Measurements from ENCODE around the gene IP6K3. TPM values are rescaled to one million over a fixed set of nuclear protein-coding genes. Genes with fewer than 3 reads are reported as not detected.

IP6K3 gene
- polyA plus RNA-seq, 3 donors: not detected

DNA sequence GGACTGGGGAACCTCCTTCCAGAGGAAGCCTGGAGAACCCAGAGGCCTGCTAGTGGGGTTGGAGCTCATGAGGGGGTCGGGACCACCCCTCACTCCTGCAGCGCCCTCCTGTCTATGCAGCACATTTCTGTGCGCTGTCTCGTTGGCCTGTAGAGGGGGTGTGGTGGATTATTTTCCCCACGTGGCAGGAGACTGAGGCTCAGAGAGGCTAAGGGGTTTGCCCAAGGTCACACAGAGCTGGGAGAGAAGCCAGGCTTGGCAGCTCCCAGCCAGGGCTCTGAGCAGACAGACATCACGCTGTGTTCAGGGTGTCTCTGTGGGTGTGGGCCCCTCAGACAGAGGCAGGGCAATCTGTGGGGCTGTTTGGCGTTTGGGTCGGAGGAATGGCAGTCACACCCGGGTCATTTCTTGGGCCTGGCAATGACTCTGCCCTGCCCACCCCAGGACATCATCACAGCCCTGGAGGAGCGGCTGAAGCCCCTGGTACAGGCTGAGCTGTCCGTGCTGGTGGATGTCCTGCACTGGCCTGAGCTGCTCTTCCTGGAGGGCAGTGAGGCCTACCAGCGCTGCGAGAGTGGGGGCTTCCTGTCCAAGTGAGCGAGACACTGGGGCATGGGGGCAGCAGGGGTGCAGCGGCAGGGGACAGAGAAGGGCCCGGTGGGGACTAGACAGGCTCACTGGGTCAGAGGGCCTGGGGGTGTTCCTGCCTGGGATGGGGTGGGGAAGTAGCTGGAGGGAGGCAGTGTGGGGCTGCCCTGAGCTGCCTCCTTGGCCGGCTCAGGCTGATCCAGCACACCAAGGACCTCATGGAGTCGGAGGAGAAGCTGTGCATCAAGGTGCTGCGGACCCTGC lies 62.9 kb downstream of the IP6K3 start:
- no peak overlapping the region for H3K9ac ChIP-seq (ENCODE audit: insufficient read depth, low read length, poor library complexity, severe bottlenecking)
- no peak overlapping the region for H3K4me3 ChIP-seq (replicated peaks in 1 of 3; ENCODE audit: low read depth in 2 of 3, low read length in 3 of 3)
- peaks cover 9 to 42% of the 10 kb centered on the region in 2 donors for H3K36me3 Mint-ChIP-seq
- no peaks in the 10 kb centered on the region for H3K79me2 ChIP-seq (ENCODE audit: insufficient read depth, low read length)
- TF ChIP-seq, protein P1, sequence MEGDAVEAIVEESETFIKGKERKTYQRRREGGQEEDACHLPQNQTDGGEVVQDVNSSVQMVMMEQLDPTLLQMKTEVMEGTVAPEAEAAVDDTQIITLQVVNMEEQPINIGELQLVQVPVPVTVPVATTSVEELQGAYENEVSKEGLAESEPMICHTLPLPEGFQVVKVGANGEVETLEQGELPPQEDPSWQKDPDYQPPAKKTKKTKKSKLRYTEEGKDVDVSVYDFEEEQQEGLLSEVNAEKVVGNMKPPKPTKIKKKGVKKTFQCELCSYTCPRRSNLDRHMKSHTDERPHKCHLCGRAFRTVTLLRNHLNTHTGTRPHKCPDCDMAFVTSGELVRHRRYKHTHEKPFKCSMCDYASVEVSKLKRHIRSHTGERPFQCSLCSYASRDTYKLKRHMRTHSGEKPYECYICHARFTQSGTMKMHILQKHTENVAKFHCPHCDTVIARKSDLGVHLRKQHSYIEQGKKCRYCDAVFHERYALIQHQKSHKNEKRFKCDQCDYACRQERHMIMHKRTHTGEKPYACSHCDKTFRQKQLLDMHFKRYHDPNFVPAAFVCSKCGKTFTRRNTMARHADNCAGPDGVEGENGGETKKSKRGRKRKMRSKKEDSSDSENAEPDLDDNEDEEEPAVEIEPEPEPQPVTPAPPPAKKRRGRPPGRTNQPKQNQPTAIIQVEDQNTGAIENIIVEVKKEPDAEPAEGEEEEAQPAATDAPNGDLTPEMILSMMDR (IDR thresholded peaks at IDR 0.05): no peak
- no peaks in the 10 kb centered on the region for H3K27me3 ChIP-seq (ENCODE audit: control insufficient read depth in 2 of 2, insufficient read depth in 2 of 2, low read length in 2 of 2)
- peaks cover 0 to 2% (median 0%) of the 10 kb centered on the region in 3 donors for H3K27me3 Mint-ChIP-seq (ENCODE audit: low read depth in 3 of 3)
- H3K4me1 ChIP-seq (ENCODE audit: control insufficient read depth in 1 of 2, insufficient read depth in 2 of 2, low read length in 2 of 2): no peaks in the 10 kb centered on the region
- no peak overlapping the region for H3K4me3 Mint-ChIP-seq
- H3K27ac Mint-ChIP-seq: no peak overlapping the region
- no peak for DNase-seq
- no peaks in the 10 kb centered on the region for H3K4me1 Mint-ChIP-seq
- peaks cover 0 to 2% (median 0%) of the 10 kb centered on the region in 7 donors for H3K9me3 Mint-ChIP-seq
- no peak overlapping the region for H2AFZ ChIP-seq (ENCODE audit: insufficient read depth, low read depth, low read length, poor library complexity, severe bottlenecking)
- H3K9me3 ChIP-seq (replicated peaks in 1 of 2; ENCODE audit: control insufficient read depth in 1 of 2, insufficient read depth in 1 of 2, low read length in 2 of 2): no peaks in the 10 kb centered on the region
- no peaks in the 10 kb centered on the region for H4K20me1 ChIP-seq (ENCODE audit: insufficient read depth, low read length)
- no peaks in the 10 kb centered on the region for H3K36me3 ChIP-seq (replicated peaks in 1 of 2; ENCODE audit: control insufficient read depth in 1 of 2, insufficient read depth in 2 of 2, low read length in 2 of 2)
- intact Hi-C loops (cut with micrococcal nuclease): no loop called here
- no peak overlapping the region for H3K4me2 ChIP-seq (replicated peaks; ENCODE audit: extremely low read depth, low read length, poor library complexity, severe bottlenecking)
- H3K27ac ChIP-seq (ENCODE audit: low read depth in 1 of 2, low read length in 2 of 2): no peak overlapping the region
- WGBS (ENCODE audit: insufficient coverage): 96% methylated on average over 16 of the region's 19 CpGs

DNA sequence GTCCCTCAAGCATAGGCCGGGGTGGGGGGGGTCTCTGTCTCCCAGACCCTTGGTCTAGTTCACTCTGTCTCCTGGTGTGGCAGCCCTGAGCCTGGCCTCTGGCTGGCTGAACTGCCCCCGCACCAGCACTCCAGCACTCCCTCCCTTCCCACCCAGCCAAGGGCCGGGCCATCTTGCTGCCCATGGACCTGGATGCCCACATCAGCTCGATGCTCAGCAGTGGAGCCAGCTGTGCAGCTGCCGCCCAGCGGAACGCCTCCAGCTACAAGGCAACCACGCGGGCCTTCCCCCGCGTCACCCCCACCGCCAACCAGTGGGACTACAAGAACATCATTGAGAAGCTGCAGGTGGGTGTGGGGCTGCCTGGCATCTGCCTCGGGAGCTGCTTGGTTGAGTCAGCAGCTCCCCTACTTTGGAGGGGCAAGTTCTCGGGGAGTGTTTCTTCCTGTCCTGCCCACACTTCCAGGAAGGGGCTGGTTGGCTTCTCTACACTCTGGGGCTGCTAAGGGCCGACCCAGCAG lies 63.6 kb downstream of the IP6K3 start:
- H4K20me1 ChIP-seq (ENCODE audit: insufficient read depth, low read length): no peaks in the 10 kb centered on the region
- no peaks in the 10 kb centered on the region for H3K4me1 ChIP-seq (ENCODE audit: control insufficient read depth in 1 of 2, insufficient read depth in 2 of 2, low read length in 2 of 2)
- no peaks in the 10 kb centered on the region for H3K36me3 ChIP-seq (replicated peaks in 1 of 2; ENCODE audit: control insufficient read depth in 1 of 2, insufficient read depth in 2 of 2, low read length in 2 of 2)
- intact Hi-C loops (cut with micrococcal nuclease): no loop called here
- H3K27me3 ChIP-seq (ENCODE audit: control insufficient read depth in 2 of 2, insufficient read depth in 2 of 2, low read length in 2 of 2): no peaks in the 10 kb centered on the region
- H3K27ac Mint-ChIP-seq: no peak overlapping the region
- DNase-seq: no peak
- no peak overlapping the region for H3K27ac ChIP-seq (ENCODE audit: low read depth in 1 of 2, low read length in 2 of 2)
- TF ChIP-seq, protein P1 (IDR thresholded peaks at IDR 0.05): no peak
- H3K4me2 ChIP-seq (replicated peaks; ENCODE audit: extremely low read depth, low read length, poor library complexity, severe bottlenecking): no peak overlapping the region
- no peak overlapping the region for H2AFZ ChIP-seq (ENCODE audit: insufficient read depth, low read depth, low read length, poor library complexity, severe bottlenecking)
- H3K4me1 Mint-ChIP-seq: no peaks in the 10 kb centered on the region
- H3K9ac ChIP-seq (ENCODE audit: insufficient read depth, low read length, poor library complexity, severe bottlenecking): no peak overlapping the region
- no peaks in the 10 kb centered on the region for H3K9me3 ChIP-seq (replicated peaks in 1 of 2; ENCODE audit: control insufficient read depth in 1 of 2, insufficient read depth in 1 of 2, low read length in 2 of 2)
- no peak overlapping the region for H3K4me3 Mint-ChIP-seq
- no peak overlapping the region for H3K4me3 ChIP-seq (replicated peaks in 1 of 3; ENCODE audit: low read depth in 2 of 3, low read length in 3 of 3)
- peaks cover 0 to 2% (median 0%) of the 10 kb centered on the region in 3 donors for H3K27me3 Mint-ChIP-seq (ENCODE audit: low read depth in 3 of 3)
- WGBS (ENCODE audit: insufficient coverage): 77% methylated on average over 9 of the region's 15 CpGs
- peaks cover 10 to 41% of the 10 kb centered on the region in 2 donors for H3K36me3 Mint-ChIP-seq
- H3K9me3 Mint-ChIP-seq: peaks cover 0 to 2% (median 0%) of the 10 kb centered on the region in 7 donors
- H3K79me2 ChIP-seq (ENCODE audit: insufficient read depth, low read length): no peaks in the 10 kb centered on the region

Measured in CD14-positive monocyte (primary cell).